Prostate gland (tissue), 2 donors: ENCODE data around the gene COL25A1.

Experiments
- CTCF ChIP-seq, 4 experiments: fragments of 200-600 bp in 2 of 4; fragments of 450-650 bp in 2 of 4; sonication (generic) in 2 of 4; IDR thresholded peaks; 1 replicate in 3 of 4; 2 replicates in 1 of 4; pipeline ENCODE4 v1.5.1; 2016 to 2019; ENCODE audit warnings: antibody characterized with exemption in 4 of 4, mild to moderate bottlenecking in 2 of 4, moderate library complexity in 2 of 4
- POLR2AphosphoS5 ChIP-seq: sonication (generic); formaldehyde crosslinking; IDR thresholded peaks from one replicate; pipeline ENCODE4 v1.6.1; 2017; ENCODE audit warnings: antibody characterized with exemption

- TF ChIP-seq CTCF (IDR thresholded peaks at IDR 0.05), result no peak
- no peak for TF ChIP-seq POLR2AphosphoS5
These were observed 516.1 kb downstream of the COL25A1 start for GRCh38 chr4:108786351-108786750.
